ENCODE measurements around the gene PLCG2. TPM values are rescaled to one million over a fixed set of nuclear protein-coding genes. Genes with fewer than 3 reads are reported as not detected.

Gene PLCG2
- polyA plus RNA-seq, 3 donors: 19.5 to 47.4 (median 35.5) TPM

- H3K4me1 ChIP-seq (ENCODE audit: control insufficient read depth in 1 of 2, insufficient read depth in 2 of 2, low read length in 2 of 2): no peaks in the 10 kb centered on the region
- H2AFZ ChIP-seq (ENCODE audit: insufficient read depth, low read depth, low read length, poor library complexity, severe bottlenecking): no peak overlapping the region
- TF ChIP-seq, protein P1, sequence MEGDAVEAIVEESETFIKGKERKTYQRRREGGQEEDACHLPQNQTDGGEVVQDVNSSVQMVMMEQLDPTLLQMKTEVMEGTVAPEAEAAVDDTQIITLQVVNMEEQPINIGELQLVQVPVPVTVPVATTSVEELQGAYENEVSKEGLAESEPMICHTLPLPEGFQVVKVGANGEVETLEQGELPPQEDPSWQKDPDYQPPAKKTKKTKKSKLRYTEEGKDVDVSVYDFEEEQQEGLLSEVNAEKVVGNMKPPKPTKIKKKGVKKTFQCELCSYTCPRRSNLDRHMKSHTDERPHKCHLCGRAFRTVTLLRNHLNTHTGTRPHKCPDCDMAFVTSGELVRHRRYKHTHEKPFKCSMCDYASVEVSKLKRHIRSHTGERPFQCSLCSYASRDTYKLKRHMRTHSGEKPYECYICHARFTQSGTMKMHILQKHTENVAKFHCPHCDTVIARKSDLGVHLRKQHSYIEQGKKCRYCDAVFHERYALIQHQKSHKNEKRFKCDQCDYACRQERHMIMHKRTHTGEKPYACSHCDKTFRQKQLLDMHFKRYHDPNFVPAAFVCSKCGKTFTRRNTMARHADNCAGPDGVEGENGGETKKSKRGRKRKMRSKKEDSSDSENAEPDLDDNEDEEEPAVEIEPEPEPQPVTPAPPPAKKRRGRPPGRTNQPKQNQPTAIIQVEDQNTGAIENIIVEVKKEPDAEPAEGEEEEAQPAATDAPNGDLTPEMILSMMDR (IDR thresholded peaks at IDR 0.05): no peak
- DNase-seq: no peak
- H3K79me2 ChIP-seq (ENCODE audit: insufficient read depth, low read length): no peaks in the 10 kb centered on the region
- 96% methylated on average over 4 of the region's 8 CpGs for WGBS (ENCODE audit: insufficient coverage)
- Mint-ChIP-seq H3K27ac (no peak overlapping the region), H3K9me3 (no peaks in the 10 kb centered on the region), H3K36me3 (no peaks in the 10 kb centered on the region), H3K27me3 (ENCODE audit: low read depth in 3 of 3) (peaks cover 7 to 15% (median 14%) of the 10 kb centered on the region in 3 donors), H3K4me1 (no peaks in the 10 kb centered on the region), H3K4me3 (no peak overlapping the region)
- no peaks in the 10 kb centered on the region for H3K36me3 ChIP-seq (replicated peaks in 1 of 2; ENCODE audit: control insufficient read depth in 1 of 2, insufficient read depth in 2 of 2, low read length in 2 of 2)
- H3K4me2 ChIP-seq (replicated peaks; ENCODE audit: extremely low read depth, low read length, poor library complexity, severe bottlenecking): no peak overlapping the region
- H4K20me1 ChIP-seq (ENCODE audit: insufficient read depth, low read length): no peaks in the 10 kb centered on the region
- intact Hi-C loops (cut with micrococcal nuclease): no loop called here
- no peak overlapping the region for H3K27ac ChIP-seq (ENCODE audit: low read depth in 1 of 2, low read length in 2 of 2)
- no peak overlapping the region for H3K9ac ChIP-seq (ENCODE audit: insufficient read depth, low read length, poor library complexity, severe bottlenecking)
- H3K9me3 ChIP-seq (replicated peaks in 1 of 2; ENCODE audit: control insufficient read depth in 1 of 2, insufficient read depth in 1 of 2, low read length in 2 of 2): no peaks in the 10 kb centered on the region
- no peak overlapping the region for H3K4me3 ChIP-seq (replicated peaks in 1 of 3; ENCODE audit: low read depth in 2 of 3, low read length in 3 of 3)
- H3K27me3 ChIP-seq (ENCODE audit: control insufficient read depth in 2 of 2, insufficient read depth in 2 of 2, low read length in 2 of 2): peaks cover 0 to 3% of the 10 kb centered on the region in 2 donors
These were observed 208.0 kb downstream of the PLCG2 start for GRCh38 chr16:81987121-81987520.

GRCh38 chr16:81987706-81988105 lies 208.6 kb downstream of the PLCG2 start:
- no peaks in the 10 kb centered on the region for H3K79me2 ChIP-seq (ENCODE audit: insufficient read depth, low read length)
- WGBS (ENCODE audit: insufficient coverage): 96% methylated on average over 3 of the region's 5 CpGs
- no peaks in the 10 kb centered on the region for H3K4me1 Mint-ChIP-seq
- H2AFZ ChIP-seq (ENCODE audit: insufficient read depth, low read depth, low read length, poor library complexity, severe bottlenecking): no peak overlapping the region
- no peak overlapping the region for H3K27ac ChIP-seq (ENCODE audit: low read depth in 1 of 2, low read length in 2 of 2)
- no peak overlapping the region for H3K4me3 Mint-ChIP-seq
- H3K4me3 ChIP-seq (replicated peaks in 1 of 3; ENCODE audit: low read depth in 2 of 3, low read length in 3 of 3): no peak overlapping the region
- no peaks in the 10 kb centered on the region for H3K9me3 ChIP-seq (replicated peaks in 1 of 2; ENCODE audit: control insufficient read depth in 1 of 2, insufficient read depth in 1 of 2, low read length in 2 of 2)
- peaks cover 7 to 15% (median 14%) of the 10 kb centered on the region in 3 donors for H3K27me3 Mint-ChIP-seq (ENCODE audit: low read depth in 3 of 3)
- H3K27ac Mint-ChIP-seq: no peak overlapping the region
- H4K20me1 ChIP-seq (ENCODE audit: insufficient read depth, low read length): no peaks in the 10 kb centered on the region
- no peaks in the 10 kb centered on the region for H3K9me3 Mint-ChIP-seq
- TF ChIP-seq, protein P1 (IDR thresholded peaks at IDR 0.05): no peak
- intact Hi-C loops (cut with micrococcal nuclease): no loop called here
- no peak overlapping the region for H3K4me2 ChIP-seq (replicated peaks; ENCODE audit: extremely low read depth, low read length, poor library complexity, severe bottlenecking)
- H3K27me3 ChIP-seq (ENCODE audit: control insufficient read depth in 2 of 2, insufficient read depth in 2 of 2, low read length in 2 of 2): peaks cover 0 to 3% of the 10 kb centered on the region in 2 donors
- no peaks in the 10 kb centered on the region for H3K36me3 Mint-ChIP-seq
- no peak overlapping the region for H3K9ac ChIP-seq (ENCODE audit: insufficient read depth, low read length, poor library complexity, severe bottlenecking)
- no peak for DNase-seq
- H3K36me3 ChIP-seq (replicated peaks in 1 of 2; ENCODE audit: control insufficient read depth in 1 of 2, insufficient read depth in 2 of 2, low read length in 2 of 2): no peaks in the 10 kb centered on the region
- no peaks in the 10 kb centered on the region for H3K4me1 ChIP-seq (ENCODE audit: control insufficient read depth in 1 of 2, insufficient read depth in 2 of 2, low read length in 2 of 2)

All from CD14-positive monocyte (primary cell).